ENCODE results near the gene LRRC63. TPM values are rescaled to one million over a fixed set of nuclear protein-coding genes. Genes with fewer than 3 reads are reported as not detected.
"Not testable (repeated sequence)": the region's sequence is repeated elsewhere in the genome, so short reads cannot be mapped to it uniquely, and the experiment has no call there.

The LRRC63 gene
- polyA plus RNA-seq, 3 donors = 0.14 to 0.18 TPM; not detected in 1

- DNase-seq (ENCODE audit: extremely low read depth in 1 of 11, low read depth in 9 of 11, low spot score in 4 of 11) = peak in 2 of 11 donors; percentile 0 to 2
Measured at GRCh38 chr13:46211116-46211482, 629 bp upstream of the LRRC63 start.

GRCh38 chr13:46213242-46213641 is 1.5 kb downstream of the LRRC63 start:
- no peak for DNase-seq (ENCODE audit: extremely low read depth in 1 of 11, low read depth in 9 of 11, low spot score in 4 of 11)

GRCh38 chr13:46214741-46215140 is 3.0 kb downstream of the LRRC63 start:
- DNase-seq (ENCODE audit: extremely low read depth in 1 of 11, low read depth in 9 of 11, low spot score in 4 of 11) = not testable (repeated sequence)

DNA sequence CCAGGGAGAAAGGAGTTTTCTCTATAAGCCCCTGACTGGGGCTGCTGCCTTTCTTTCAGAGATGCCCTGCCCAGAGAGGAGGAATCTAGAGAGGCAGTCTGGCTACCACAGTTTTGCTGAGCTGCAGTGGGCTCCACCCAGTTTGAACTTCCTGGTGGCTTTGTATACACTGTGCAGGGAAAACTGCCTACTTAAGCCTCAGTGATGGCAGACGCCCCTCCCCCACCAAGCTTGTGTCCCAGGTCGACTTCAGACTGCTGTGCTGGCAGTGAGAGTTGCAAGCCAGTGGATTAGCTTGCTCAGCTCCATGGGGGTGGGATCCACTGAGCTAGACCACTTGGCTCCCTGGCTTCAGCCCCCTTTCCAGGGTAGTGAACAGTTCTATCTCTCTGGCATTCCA is 8.5 kb downstream of the LRRC63 start:
- DNase-seq (ENCODE audit: extremely low read depth in 1 of 11, low read depth in 9 of 11, low spot score in 4 of 11) = peak in 1 of 11 donors; percentile 2

- DNase-seq (ENCODE audit: extremely low read depth in 1 of 11, low read depth in 9 of 11, low spot score in 4 of 11) = no peak
Measured at GRCh38 chr13:46229251-46229650, 17.5 kb downstream of the LRRC63 start.

- DNase-seq (ENCODE audit: extremely low read depth in 1 of 11, low read depth in 9 of 11, low spot score in 4 of 11) = no peak
Measured at GRCh38 chr13:46232281-46232680, 20.6 kb downstream of the LRRC63 start.

- DNase-seq (ENCODE audit: extremely low read depth in 1 of 11, low read depth in 9 of 11, low spot score in 4 of 11) = no peak
Measured at GRCh38 chr13:46235286-46235685, 23.6 kb downstream of the LRRC63 start.

- no peak for DNase-seq (ENCODE audit: extremely low read depth in 1 of 11, low read depth in 9 of 11, low spot score in 4 of 11)
Measured at GRCh38 chr13:46265292-46265691, 53.6 kb downstream of the LRRC63 start.

DNA sequence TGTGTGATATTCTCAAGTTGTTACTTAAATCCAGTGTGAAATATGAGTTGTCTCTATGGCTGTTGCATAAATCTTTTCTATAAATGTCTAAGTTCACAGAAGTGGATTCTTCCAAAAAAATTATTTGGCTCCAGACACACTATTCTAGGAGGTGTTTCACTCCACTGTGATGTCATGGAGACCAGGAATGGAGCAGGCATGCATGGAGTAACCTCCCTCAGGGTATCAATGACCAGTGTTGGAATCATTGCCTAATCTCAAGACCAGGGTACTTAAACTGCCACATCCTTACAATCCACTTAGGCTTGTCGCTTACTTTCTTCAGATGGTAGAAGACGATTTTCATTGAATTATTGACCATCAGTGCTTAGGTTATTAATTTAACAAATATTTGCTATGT is 55.4 kb downstream of the LRRC63 start:
- DNase-seq (ENCODE audit: extremely low read depth in 1 of 11, low read depth in 9 of 11, low spot score in 4 of 11) = no peak

DNA sequence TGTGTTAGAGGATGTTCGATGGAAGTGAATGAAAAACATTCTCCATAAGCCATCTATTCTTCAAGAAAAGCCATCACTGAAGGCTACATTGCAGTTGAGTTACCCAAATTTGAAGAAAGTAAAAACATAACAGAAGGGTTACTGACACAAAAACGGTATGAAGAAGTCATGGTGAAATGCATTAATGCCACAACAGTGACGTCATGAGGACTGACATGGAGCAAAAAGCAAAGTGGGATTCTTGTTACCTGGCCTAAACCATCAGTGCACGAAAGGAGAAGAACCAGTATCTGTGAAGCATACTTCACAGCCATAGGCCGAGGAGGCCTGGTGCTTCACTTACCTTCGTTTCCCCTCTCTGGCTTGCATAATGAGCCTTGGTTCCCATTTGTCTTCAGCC is 58.7 kb downstream of the LRRC63 start:
- DNase-seq (ENCODE audit: extremely low read depth in 1 of 11, low read depth in 9 of 11, low spot score in 4 of 11) = no peak

DNA sequence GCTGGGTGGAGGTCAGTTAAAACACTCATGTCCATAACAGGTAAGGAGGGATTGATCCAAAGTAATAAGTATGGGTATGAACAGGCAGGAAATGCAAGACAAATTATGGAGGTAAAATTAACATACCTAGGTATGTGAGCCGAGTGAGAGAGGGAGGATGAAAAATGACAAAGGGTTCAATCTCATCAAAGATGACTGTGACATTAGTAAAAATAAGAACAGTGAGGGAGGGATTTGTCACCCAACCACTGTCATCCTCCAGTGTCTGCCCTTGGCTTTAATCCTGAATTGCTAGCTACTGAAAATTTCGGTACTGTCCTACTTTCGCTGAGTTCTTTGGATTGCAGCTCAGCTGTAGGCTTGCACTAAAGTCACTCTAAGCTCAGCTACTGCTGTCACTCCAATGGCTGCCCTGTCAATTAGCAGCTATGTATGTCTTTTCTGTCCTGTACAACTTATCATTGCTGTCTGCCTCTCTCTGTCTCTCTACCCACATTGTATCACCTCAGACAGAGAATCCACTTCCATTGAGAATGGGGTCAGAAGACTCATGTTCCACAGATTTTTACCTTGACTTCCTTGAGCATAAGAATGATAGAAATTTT is 62.5 kb downstream of the LRRC63 start:
- no peak for DNase-seq (ENCODE audit: extremely low read depth in 1 of 11, low read depth in 9 of 11, low spot score in 4 of 11)

DNA sequence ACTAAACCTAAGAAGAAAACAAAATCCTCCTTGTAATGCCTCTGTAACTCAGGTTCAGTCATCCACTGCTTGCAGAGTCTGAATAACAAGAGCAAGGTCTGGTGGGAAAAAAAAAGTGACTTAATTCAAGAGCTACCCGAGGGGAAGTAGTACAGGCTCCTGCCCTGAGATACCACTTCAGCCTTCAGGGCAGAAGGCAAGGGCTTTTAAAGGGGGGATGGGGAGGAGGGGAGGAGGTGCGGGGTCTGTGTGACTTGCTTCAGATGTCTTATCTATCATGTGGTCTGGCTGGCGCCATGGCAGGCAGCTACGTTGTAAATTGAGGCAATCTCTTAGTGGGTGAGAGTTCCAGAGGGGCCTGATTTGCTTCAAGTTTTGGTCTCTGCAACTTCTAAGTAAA is 66.7 kb downstream of the LRRC63 start:
- DNase-seq (ENCODE audit: extremely low read depth in 1 of 11, low read depth in 9 of 11, low spot score in 4 of 11) = no peak

GRCh38 chr13:46281779-46282178 is 70.1 kb downstream of the LRRC63 start:
- no peak for DNase-seq (ENCODE audit: extremely low read depth in 1 of 11, low read depth in 9 of 11, low spot score in 4 of 11)

- DNase-seq (ENCODE audit: extremely low read depth in 1 of 11, low read depth in 9 of 11, low spot score in 4 of 11) = not testable (repeated sequence)
Measured at GRCh38 chr13:46283912-46284824, 72.4 kb downstream of the LRRC63 start.

- DNase-seq (ENCODE audit: extremely low read depth in 1 of 11, low read depth in 9 of 11, low spot score in 4 of 11) = no peak
Measured at GRCh38 chr13:46286972-46287371, 75.2 kb downstream of the LRRC63 start.

DNA sequence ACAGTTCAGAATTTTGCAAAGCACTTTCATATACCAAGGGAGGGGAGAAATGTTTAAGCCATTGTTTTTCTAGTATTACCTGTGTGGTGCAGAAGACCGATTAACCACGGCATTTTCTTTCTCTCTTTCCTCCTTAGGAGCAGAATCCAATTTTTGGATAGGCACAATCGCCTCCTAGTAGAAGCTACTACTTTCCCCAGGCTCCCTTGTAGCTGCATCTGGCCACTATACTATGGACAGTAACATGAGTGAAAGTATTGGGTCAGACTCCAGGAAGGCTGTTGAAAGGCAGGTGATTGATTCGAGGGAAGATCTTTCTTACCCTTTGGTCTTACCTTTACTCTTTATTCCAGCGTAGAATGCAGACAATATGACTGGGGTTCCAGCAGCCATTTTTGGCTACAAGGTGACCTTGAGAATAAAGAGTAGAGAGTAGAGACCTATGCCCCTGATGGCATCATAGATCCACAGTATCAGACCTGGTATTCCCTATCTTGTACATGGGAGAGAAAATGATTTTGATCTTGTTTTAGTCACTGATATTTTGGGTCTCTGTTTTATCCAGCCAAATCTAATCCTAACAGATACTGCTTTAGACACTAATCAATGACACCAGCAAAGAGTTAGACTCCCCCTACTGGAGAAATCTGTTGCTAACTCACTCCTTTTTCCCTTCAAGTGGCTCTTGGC is 77.0 kb downstream of the LRRC63 start:
- DNase-seq (ENCODE audit: extremely low read depth in 1 of 11, low read depth in 9 of 11, low spot score in 4 of 11) = peak in 9 of 11 donors; percentile 7 to 22 (median 17)

DNA sequence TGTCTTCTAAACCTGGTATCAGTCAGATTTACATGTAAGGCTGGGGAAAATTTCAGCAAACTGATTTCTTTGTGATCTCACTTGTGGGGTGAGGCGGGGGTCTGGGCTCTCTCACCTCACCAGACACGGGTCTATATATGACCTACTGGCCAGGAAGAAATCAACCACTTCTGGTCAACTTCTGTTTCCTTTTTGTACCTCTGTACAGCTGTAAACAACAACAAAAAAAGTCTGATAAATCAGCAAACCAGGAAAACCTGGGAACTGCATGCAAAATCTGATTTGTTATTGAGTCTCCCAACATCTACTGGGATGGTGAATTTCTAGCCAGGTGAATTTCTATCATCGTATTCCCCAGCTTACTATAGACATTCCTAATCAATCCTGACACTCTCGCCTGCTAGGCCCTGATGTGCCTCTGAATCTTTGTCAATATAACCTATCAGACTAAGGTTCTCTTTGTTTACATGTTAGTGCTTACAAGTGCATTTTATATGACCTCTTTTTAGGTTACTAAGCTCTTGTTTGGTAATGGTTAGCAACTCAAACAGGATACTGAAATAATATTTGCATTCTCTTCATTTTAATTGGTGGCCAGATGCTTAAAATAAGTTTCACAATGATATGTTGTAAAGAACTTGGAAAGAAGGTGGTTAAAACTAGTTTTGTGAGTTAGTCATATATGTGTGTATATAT is 77.7 kb downstream of the LRRC63 start:
- no peak for DNase-seq (ENCODE audit: extremely low read depth in 1 of 11, low read depth in 9 of 11, low spot score in 4 of 11)

GRCh38 chr13:46290434-46290833 is 78.7 kb downstream of the LRRC63 start:
- DNase-seq (ENCODE audit: extremely low read depth in 1 of 11, low read depth in 9 of 11, low spot score in 4 of 11) = no peak

DNA sequence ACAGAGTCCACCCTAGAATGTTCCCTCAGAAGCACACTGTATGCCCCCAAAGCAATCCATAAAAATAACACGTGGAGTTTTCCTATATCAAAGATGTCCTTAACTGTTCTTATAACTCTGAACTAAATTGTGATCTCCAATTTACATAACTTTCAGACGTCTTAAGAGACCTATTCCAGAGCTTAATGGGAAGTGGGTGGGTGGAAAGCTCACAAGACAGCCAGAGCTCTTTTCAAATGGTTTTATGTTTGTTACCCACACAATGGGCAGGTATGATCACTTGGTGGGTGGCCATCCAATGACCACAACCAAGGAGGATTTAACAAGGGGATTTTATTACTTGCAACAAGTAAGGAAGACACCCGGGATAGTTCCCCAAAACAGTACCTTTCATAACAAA is 81.7 kb downstream of the LRRC63 start:
- no peak for DNase-seq (ENCODE audit: extremely low read depth in 1 of 11, low read depth in 9 of 11, low spot score in 4 of 11)
